IPS DF 4.7 (cell line): ENCODE results near the gene OR10H4.
"Not testable (repeated sequence)": the region's sequence is repeated elsewhere in the genome, so short reads cannot be mapped to it uniquely, and the experiment has no call there.

Experiments used
- DNase-seq: peaks from one replicate; pipeline ENCODE4 v3.0.0-alpha.2; 2013; ENCODE audit warnings: low spot score; ENCODE audit errors: extremely low read depth

Gene OR10H4, protein sequence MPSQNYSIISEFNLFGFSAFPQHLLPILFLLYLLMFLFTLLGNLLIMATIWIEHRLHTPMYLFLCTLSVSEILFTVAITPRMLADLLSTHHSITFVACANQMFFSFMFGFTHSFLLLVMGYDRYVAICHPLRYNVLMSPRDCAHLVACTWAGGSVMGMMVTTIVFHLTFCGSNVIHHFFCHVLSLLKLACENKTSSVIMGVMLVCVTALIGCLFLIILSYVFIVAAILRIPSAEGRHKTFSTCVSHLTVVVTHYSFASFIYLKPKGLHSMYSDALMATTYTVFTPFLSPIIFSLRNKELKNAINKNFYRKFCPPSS

DNA sequence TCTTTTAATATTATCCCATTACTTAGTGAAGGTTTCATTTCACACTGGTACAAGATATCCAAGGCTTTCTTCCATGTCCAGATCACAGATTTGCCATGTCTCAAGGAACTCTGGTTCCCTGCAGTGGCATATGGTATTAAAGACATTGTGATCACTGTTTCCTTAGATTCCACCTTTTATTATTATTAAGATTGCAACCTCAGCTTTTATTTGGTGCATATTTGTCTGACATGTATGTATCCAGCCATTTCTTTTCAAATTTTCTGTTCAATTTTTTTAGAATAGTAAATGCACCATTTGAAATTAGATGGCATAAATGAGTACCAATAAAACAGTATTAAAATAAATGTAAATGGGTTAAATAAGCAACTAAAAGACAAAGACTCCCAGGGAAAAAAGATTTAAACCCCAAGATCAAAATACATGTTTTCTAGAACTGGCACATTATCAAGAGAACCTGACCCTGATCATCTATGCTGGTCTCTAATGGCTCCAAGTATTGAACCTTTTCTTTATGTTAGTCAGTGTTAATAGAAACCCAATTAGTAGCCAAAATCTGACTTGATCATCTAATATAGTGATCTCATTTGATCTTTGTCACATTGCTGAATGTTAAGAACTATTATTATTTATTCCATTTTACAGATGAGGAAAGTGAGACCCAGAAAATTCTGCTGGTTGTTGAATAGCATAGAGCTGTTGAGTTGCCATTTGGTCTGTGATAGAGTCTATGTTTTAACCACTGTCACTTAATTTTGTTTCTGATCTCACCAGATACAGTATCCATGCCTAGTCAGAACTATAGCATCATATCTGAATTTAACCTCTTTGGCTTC is at the start of gene OR10H4:
OR10H4 (plus strand) TSS at position 786 of the 836 bp plus-strand sequence; CDS start at position 786, 0 bp downstream.
- DNase-seq = no peak

DNA sequence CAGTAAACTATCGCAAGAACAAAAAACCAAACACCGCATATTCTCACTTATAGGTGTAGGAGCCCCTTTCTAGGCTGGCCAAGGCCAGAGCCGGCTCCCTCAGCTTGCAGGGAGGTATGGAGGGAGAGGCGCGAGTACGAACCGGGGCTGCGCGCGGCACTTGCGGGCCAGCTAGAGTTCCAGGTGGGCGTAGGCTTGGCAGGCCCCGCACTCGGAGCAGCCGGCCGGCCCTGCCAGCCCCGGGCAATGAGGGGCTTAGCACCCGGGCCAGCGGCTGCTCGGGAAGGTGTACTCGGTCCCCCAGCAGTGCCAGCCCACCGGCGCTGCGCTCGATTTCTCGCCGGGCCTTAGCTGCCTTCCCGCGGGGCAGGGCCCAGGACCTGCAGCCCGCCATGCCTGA is 49.2 kb upstream of the OR10H4 start:
- DNase-seq = not testable (repeated sequence)

DNA sequence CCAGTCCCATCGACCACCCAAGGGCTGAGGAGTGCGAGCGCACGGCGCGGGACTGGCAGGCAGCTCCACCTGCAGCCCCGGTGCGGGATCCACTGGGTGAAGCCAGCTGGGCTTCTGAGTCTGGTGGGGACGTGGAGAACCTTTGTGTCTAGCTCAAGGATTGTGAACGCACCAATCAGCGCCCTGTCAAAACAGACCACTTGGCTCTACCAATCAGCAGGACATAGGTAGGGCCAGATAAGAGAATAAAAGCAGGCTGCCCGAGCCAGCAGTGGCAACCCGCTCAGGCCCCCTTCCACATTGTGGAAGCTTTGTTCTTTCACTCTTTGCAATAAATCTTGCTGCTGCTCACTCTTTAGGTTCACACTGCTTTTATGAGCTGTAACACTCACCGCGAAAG is 48.8 kb upstream of the OR10H4 start:
- DNase-seq = not testable (repeated sequence)

DNA sequence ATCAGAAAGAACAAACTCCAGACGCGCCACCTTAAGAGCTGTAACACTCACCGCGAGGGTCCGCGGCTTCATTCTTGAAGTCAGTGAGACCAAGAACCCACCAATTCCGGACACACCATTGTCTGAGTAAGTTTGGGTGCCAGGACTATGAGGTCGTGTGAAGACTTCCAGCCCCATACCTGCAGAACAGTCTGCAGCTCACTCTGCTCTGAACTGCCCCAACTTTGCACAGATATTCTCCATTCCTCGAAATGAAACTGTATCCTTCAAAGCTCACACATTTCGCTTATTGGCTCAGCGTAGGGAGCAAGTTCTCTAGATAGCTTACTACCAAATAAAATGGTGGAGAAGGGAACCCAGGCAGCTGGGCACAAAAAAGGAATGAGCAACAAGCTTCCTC is 48.3 kb upstream of the OR10H4 start:
- no peak for DNase-seq

DNA sequence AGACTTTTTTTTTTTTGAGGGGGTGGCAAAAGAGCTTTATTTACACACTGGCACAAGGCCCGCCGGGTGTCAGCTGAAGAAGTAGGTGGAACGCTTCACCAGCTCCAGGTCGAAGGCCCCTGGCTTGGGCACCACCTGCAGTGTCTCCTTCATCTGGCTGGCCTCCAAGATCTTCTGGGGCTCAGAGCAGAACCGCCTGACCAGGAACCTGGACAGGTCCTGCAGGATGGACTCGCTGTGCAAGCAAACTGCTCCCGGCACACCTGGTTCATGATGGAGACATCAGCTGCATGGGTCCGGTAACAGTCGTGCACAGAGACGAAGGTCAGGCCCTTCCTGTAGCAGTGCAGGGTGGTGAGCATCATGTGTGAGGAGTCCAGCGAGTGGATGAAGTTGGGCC is 46.6 kb upstream of the OR10H4 start:
- DNase-seq = no peak

DNA sequence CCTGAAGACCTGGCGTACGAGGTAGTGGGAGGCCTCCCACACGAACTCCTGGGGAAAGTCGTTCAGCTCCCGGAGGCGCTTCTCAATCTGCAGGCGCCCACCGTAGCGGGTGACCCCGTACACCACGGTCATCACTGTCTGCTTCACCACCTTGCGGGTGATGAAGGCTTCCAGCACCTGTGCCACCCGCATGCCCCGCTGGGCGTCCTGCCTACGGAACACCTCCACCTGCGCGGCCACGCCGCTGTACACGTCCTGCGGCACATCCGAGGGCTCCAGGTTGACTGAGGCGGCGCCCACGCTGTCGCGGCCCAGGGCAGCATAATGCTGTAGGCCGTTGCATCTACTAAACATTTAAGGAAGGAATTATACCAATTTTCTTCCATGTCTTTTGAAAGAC is 45.9 kb upstream of the OR10H4 start:
- not testable (repeated sequence) for DNase-seq

DNA sequence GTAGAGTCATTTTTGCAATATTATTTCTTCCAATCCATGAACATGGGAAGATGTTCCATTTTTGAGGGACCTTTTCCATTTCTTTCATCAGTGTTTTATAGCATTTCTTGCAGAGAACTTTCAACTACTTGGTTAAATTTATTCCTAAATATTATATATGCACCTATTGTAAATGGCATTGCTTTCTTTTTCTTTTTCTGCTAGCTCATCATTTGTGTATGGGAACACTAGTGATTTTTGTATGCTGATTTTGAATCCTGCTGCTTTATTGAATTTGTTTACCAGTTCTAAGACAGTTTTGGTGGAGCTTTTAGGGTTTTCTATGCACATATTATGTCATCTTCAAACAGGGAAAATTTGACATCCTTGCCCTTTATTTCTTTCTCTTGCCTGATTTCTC is 43.8 kb upstream of the OR10H4 start:
- no peak for DNase-seq

DNA sequence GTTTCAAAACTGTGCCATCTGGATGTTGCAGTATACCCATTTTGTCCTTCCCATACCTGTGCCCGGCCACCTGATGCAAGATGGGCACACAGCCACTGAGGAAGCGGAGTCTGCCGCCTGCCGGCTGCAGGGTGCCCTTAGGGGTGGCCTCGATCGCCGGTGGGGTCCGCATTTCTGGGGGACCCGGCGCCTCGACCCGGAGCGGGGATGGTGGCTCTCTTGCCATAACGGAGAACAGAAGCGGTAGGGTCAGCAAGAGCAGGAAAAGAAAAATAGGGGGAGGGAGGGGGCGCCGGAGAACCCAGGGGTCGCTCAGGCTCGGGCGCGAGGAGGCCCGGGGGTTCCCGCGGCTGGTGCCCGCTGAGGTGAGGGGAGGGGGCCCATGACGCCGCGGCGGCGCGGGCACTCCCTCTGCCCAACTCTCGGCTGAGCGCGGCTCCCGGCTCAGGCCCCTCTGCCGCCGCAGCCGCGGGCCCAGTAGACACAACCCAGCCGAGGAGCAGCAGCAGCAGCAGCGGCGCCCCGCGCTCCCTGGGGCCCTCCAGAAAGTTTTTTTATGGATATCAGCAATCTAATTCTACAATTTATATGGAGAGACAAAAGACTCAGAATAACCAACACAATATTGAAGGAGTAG is 37.1 kb upstream of the OR10H4 start:
- DNase-seq = no peak

DNA sequence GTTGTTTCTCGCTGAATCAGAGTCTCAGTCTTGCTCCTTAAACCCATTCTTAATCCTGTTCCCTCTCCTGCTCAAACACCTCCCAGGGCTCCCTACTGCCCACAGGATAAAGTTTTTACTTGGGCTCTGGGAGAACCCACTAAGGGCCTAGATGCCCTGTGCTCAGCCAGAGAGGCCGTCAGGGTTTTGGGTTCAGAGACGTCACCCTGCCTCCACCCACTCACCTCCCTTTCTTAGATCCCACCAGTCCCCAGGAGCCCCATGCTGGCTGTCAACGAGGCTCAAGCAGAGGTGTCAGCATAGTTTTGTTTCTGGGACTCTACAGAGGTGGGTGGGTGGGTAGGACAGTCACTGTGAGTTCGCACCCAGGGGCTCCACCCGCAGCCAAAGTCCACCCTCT is 35.4 kb upstream of the OR10H4 start:
- DNase-seq = no peak

DNA sequence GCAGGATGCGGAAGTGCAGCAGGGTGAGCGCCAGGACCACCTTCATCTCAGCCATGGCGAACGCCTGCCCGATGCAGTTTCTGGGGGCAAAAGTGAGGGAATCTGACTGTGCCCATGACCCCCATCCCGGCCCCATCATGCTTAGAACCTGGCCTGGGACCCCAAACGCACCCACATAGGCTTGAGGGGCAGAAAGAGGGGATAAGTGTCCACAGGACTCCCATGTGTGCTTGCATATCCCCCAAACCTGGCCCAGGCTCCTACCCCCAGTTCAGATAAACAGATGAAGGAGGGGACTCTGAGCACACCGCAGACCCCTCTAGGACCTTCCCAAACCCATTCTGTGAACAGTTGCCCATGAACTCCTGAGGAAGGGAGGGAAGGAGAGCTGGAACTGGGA is 35.0 kb upstream of the OR10H4 start:
- no peak for DNase-seq

DNA sequence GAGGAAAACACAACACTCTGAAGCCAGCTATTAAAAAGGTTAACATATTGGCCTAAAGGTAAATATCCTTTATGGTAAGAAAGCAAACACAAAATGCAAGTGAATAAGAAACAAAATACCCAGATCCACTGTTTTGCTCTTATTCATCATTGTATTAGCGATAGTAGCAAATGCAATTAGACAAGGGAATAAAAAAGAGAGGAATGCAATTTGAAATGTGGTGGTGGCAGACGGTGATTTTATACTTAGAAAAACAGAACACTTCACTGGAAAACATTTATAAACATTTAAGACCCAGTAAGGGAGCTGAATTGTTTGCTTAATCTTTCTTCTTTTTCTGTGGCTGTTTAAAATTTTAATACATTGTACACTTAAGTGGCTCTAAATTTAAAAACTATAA is 33.7 kb upstream of the OR10H4 start:
- DNase-seq = no peak

DNA sequence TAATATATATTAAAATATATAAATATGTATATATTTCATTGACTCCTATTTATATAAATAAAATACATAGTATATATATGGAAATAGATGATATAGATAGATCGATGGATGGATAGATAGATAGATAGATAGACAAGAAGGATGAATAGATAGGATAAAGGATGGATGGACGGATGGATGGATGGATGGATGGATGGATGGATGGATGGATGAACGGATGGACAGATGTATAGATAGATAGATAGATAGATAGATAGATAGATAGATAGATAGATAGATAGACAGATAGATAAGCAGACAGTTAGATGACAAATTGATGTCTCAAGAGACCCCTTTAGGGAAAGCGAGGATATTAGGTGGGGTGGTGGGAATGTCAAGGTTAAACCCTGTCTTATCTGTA is 29.6 kb upstream of the OR10H4 start:
- no peak for DNase-seq

DNA sequence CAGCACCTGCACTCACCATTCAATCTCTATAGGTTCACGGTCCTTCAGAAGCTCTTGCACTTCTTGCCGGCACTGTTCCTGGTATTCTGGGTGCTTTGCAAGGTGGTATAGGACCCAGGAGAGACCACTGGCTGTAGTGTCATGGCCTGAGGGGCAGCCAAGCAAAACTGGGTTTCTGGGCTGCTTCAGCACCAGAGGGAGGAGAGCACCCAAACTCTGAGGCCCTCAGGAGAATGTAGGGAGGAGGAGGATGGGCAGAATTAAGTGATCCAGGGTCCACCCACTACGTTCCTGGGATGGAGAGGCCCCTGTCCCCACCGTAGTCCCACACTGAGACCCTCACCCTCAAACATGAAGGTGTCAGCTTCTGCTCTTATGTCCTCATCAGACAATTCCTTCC is 26.8 kb upstream of the OR10H4 start:
- DNase-seq = no peak

DNA sequence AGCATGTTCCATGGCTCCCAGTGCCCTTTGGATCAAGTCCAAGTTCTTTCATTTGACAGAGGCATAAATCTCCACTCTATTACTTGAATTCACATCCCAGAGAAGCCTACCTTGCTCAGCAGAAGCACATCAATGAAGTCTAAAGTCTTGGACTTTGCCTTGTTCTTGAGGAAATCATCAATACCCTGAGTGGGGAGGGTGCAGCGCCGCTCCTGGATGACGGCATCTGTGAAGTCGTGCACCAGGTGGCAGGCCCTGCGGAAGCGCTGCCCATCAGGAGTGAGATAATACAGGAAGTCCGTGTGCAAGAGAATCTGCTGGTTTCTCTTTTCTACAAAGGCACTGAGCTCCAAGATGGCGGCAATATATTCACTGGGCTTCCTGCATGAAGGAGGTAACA is 25.1 kb upstream of the OR10H4 start:
- DNase-seq = no peak

DNA sequence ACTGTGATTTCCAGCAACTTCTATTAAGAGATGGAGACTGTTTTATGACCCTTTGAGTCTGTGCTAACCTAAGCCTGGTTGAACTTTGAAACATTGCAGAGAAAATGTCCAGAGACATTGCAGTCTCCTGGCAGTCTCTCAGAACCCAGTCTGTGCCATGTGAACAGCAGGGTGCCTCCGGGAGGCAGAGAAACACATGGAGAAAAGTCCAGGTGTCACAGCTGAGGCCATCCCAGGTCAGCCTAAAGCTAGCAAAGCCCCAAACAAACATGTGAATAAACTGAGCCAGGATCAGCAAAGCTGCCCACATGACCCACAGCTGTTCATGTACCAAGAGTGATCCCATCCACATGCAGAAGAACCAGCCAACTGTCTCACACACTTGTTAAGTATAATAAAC is 22.3 kb upstream of the OR10H4 start:
- DNase-seq = no peak

DNA sequence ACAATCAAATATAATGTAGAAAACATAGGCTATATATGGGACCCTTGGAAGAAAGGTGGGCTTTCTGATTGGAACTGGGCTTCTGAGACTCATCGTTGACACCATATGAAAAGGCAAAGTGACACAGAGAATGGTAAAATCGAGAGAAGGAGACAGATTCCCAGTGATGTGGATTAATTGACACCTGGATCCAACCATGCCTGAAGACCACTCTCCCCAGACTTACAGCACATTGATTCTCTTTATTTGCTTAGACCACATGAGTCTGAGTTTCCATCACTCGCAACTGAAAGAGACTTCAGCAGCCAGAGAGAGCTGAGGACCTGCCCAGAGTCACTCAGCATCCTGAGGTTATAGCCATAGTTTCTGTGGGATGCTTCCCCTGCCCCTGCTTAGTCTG is 20.5 kb upstream of the OR10H4 start:
- DNase-seq = no peak

DNA sequence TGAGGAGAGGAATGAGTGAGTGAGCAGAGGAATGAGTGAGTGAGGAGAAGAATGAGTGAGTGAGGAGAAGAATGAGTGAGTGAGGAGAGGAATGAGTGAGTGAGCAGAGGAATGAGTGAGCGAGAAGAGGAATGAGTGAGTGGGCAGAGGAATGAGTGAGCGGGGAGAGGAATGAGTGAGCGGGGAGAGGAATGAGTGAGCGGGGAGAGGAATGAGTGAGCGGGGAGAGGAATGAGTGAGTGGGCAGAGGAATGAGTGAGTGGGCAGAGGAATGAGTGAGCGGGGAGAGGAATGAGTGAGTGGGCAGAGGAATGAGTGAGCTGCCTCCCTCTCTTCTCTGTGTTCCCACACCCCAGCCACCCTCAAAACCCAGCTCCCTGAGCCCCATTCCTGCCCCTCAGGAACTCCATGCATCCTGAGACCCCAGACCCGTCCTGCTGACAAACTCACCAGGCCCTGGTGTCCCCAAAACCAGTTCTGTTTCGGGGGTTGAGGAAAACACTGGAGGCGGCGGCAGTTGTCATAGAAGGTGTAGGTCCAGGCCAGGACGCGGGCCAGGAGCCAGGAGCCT is 15.0 kb upstream of the OR10H4 start:
- not testable (repeated sequence) for DNase-seq

DNA sequence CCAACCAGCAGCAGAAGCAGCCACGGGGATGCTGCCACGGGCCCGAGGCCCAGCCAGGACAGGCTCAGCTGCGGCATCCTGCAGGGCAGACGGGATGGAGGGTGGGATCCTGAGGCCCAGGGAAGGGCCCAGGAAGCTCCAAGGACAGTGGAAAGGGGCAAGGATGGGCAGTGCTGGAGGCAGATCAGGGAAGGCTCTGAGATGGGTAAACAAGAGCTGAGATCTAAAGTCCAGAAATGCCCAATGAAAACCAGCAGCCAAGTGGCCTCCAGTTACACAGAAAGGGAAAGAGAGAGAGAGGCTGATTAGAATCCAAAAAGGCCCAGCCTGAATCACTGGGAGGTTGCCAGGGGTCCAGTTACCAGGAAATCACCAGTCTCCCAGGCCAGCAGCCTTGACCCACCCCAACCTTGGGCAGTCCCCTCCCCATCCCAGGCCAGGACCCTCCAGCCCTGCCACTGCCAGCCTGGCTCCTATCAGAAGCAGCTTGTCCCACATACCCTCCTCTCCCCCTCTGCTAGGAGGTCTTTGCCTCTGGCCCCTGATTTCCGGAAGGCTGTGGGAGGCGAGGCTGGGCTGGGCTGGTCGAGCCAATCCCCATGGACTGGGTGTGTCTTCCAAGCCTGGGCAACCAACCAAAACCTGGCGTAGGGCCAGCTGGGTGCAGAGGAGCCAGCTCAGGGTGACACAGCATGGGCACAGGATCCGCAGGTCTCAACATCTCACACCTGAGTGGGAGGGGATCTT is 14.3 kb upstream of the OR10H4 start, which contains the start of gene CYP4F11:
CYP4F11 (minus strand) TSS at position 198 of the 747 bp plus-strand sequence; CDS start at position 77, 121 bp downstream.
- no peak for DNase-seq

DNA sequence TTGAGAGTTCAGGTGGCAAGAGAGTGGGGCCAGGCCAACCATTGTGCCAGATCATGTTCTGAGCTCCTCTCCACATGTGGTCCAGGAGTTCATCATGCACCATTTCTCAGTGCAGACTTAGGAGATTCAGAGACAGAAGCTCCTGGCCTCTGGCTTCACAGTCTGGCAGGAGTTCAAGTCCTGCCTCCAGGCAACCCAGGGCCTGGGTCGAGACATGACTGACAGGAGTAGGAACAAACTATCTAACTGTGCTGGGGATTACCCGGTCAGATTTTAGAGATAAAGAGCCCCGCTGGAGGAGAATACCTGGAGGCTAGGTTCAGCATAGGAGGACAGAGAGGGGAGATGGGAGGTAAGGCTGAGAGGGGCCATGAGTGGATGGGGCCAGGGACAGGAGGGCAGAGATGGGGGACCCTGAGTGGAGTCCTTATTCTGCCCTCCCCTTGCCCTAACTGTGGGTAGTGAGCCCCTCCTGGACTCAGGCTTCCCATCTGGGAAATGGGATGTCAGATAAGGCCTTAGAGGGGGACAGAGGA is 13.6 kb upstream of the OR10H4 start:
- no peak for DNase-seq

DNA sequence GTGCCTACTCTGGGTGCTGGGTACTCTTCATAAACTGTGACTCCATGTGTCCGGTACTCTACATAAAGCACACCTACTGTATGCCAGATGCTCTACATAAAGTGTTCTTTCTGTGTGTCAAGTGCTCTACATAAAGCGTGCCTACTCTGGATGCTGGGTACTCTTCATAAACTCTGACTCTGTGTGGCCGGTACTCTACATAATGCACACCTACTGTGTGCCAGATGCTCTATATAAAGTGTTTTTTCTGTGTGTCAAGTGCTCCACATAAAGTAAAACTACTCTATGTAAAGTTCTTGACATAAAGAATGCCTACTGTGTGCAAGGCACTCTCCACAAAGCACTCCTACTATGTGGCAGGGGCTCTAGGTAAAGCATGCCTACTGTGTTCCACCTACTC is 12.6 kb upstream of the OR10H4 start:
- no peak for DNase-seq

DNA sequence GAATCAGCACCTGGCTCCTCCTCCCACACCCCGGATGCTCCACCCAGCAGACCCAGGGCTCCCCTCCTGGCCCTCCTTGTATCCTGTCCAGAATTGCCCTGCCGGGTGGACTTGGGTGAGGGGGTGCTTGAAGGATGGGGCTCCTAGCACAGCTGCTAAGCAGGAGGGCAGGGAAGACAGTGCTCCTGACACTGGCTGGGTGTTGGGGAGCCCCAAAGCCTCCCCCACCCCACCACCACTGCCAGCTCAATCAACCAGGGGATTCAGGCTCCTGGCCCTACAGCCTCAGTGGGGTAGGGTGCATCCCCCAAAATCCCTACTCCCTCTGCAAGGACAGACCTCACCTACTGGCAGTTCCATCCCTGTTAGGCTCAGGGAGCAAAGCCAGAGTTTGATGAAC is 11.9 kb upstream of the OR10H4 start:
- DNase-seq = no peak
